HuH-7.5 (cell line): ENCODE measurements around the gene PDE7B.

Experiments used
- DNase-seq: peaks from one replicate; pipeline ENCODE4 v3.0.0; 2011; ENCODE audit warnings: low spot score

PDE7B gene

GRCh38 chr6:136034422-136034821 is 182.9 kb downstream of the PDE7B start:
- DNase-seq: no peak

- no peak for DNase-seq
These were observed 184.0 kb downstream of the PDE7B start for GRCh38 chr6:136035378-136036070.

- DNase-seq: no peak
These were observed 184.5 kb downstream of the PDE7B start for GRCh38 chr6:136036071-136036380.

GRCh38 chr6:136036601-136037000 is 185.1 kb downstream of the PDE7B start:
- no peak for DNase-seq

- DNase-seq: no peak
These were observed 185.9 kb downstream of the PDE7B start for GRCh38 chr6:136037242-136037875.

- DNase-seq: no peak
These were observed 186.5 kb downstream of the PDE7B start for GRCh38 chr6:136037876-136038460.

- no peak for DNase-seq
These were observed 187.0 kb downstream of the PDE7B start for GRCh38 chr6:136038531-136038930.

GRCh38 chr6:136039185-136039584 is 187.7 kb downstream of the PDE7B start:
- no peak for DNase-seq

- no peak for DNase-seq
These were observed 199.0 kb downstream of the PDE7B start for GRCh38 chr6:136050475-136050874.

- DNase-seq: no peak
These were observed 199.8 kb downstream of the PDE7B start for GRCh38 chr6:136051140-136051775.

GRCh38 chr6:136052031-136052430 is 200.5 kb downstream of the PDE7B start:
- no peak for DNase-seq

- no peak for DNase-seq
These were observed 207.4 kb downstream of the PDE7B start for GRCh38 chr6:136058852-136059251.

GRCh38 chr6:136059308-136059707 is 207.8 kb downstream of the PDE7B start:
- DNase-seq: no peak

- DNase-seq: no peak
These were observed 208.6 kb downstream of the PDE7B start for GRCh38 chr6:136060052-136060451.

- DNase-seq: no peak
These were observed 209.3 kb downstream of the PDE7B start for GRCh38 chr6:136060759-136061158.

- DNase-seq: no peak
These were observed 210.2 kb downstream of the PDE7B start for GRCh38 chr6:136061701-136062100.

GRCh38 chr6:136063096-136063495 is 211.6 kb downstream of the PDE7B start:
- DNase-seq: no peak

GRCh38 chr6:136066005-136066404 is 214.5 kb downstream of the PDE7B start:
- no peak for DNase-seq

GRCh38 chr6:136067731-136068341 is 216.3 kb downstream of the PDE7B start:
- no peak for DNase-seq

- no peak for DNase-seq
These were observed 217.6 kb downstream of the PDE7B start for GRCh38 chr6:136069119-136069518.

- no peak for DNase-seq
These were observed 219.3 kb downstream of the PDE7B start for GRCh38 chr6:136070815-136071214.

- no peak for DNase-seq
These were observed 221.2 kb downstream of the PDE7B start for GRCh38 chr6:136072691-136073090.

GRCh38 chr6:136073216-136073615 is 221.7 kb downstream of the PDE7B start:
- DNase-seq: no peak
